GM19468 (cell line): Measurements from ENCODE around the gene BFSP2.
"Not testable (repeated sequence)": the region's sequence is repeated elsewhere in the genome, so short reads cannot be mapped to it uniquely, and the experiment has no call there.

Experiments used
- ATAC-seq: cut with Tn5 transposase; IDR thresholded peaks from one replicate; pipeline ENCODE4 v1.9.1; 2021; ENCODE audit warnings: mild to moderate bottlenecking, moderate library complexity, moderate number of reproducible peaks; ENCODE audit not compliant: unreplicated experiment; ENCODE audit errors: extremely low read depth

The BFSP2 gene

GRCh38 chr3:133452641-133453319, 52.9 kb downstream of the BFSP2 start:
- ATAC-seq = no peak

GRCh38 chr3:133453383-133453782, 53.5 kb downstream of the BFSP2 start:
- ATAC-seq = no peak

- ATAC-seq = no peak
Measured at GRCh38 chr3:133455281-133455680, 55.4 kb downstream of the BFSP2 start.

- no peak for ATAC-seq
Measured at GRCh38 chr3:133455960-133456359, 56.1 kb downstream of the BFSP2 start.

- ATAC-seq = no peak
Measured at GRCh38 chr3:133457025-133457424, 57.2 kb downstream of the BFSP2 start.

- ATAC-seq = no peak
Measured at GRCh38 chr3:133457465-133458067, 57.7 kb downstream of the BFSP2 start.

- no peak for ATAC-seq
Measured at GRCh38 chr3:133459400-133459799, 59.5 kb downstream of the BFSP2 start.

GRCh38 chr3:133460809-133461208, 61.0 kb downstream of the BFSP2 start:
- ATAC-seq = no peak

GRCh38 chr3:133461291-133461690, 61.4 kb downstream of the BFSP2 start:
- ATAC-seq = no peak

- no peak for ATAC-seq
Measured at GRCh38 chr3:133463347-133463860, 63.5 kb downstream of the BFSP2 start.

GRCh38 chr3:133464573-133464972, 64.7 kb downstream of the BFSP2 start:
- ATAC-seq = no peak

GRCh38 chr3:133466531-133467386, 66.9 kb downstream of the BFSP2 start:
- no peak for ATAC-seq

GRCh38 chr3:133467780-133468179, 67.9 kb downstream of the BFSP2 start:
- ATAC-seq = no peak

- no peak for ATAC-seq
Measured at GRCh38 chr3:133468251-133468721, 68.4 kb downstream of the BFSP2 start.

- ATAC-seq = no peak
Measured at GRCh38 chr3:133469140-133469731, 69.4 kb downstream of the BFSP2 start.

- no peak for ATAC-seq
Measured at GRCh38 chr3:133472242-133472641, 72.4 kb downstream of the BFSP2 start.

GRCh38 chr3:133472889-133473288, 73.0 kb downstream of the BFSP2 start:
- no peak for ATAC-seq

GRCh38 chr3:133473472-133474191, 73.8 kb downstream of the BFSP2 start:
- not testable (repeated sequence) for ATAC-seq

GRCh38 chr3:133474251-133474801, 74.5 kb downstream of the BFSP2 start:
- no peak for ATAC-seq
